Measurements from ENCODE around the gene NLRC3. TPM values are rescaled to one million over a fixed set of nuclear protein-coding genes. Genes with fewer than 3 reads are reported as not detected.

NLRC3 gene
- polyA plus RNA-seq, 1 donor from 2014 or later, result 19.8 TPM

GRCh38 chr16:3578610-3579551, 1.7 kb upstream of the NLRC3 start:
- Mint-ChIP-seq H3K9me3 (no peaks in the 10 kb centered on the region), H3K4me3 (peak overlapping the region; percentile 78 to 96 (median 92)), H3K27me3 (no peaks in the 10 kb centered on the region), H3K4me1 (peaks cover 25 to 31% (median 29%) of the 10 kb centered on the region in 3 donors), H3K36me3 (peaks cover 2% of the 10 kb centered on the region), H3K27ac (peak overlapping the region; percentile 40 to 92 (median 77))

- Mint-ChIP-seq H3K36me3 (peaks cover 2% of the 10 kb centered on the region), H3K27me3 (no peaks in the 10 kb centered on the region), H3K27ac (peak overlapping the region; percentile 40 to 92 (median 77)), H3K4me3 (peak overlapping the region; percentile 78 to 96 (median 92)), H3K4me1 (peaks cover 25 to 33% (median 31%) of the 10 kb centered on the region in 3 donors), H3K9me3 (no peaks in the 10 kb centered on the region)
Measured at GRCh38 chr16:3578121-3578520, 918 bp upstream of the NLRC3 start.

- no peaks in the 10 kb centered on the region for H3K36me3 Mint-ChIP-seq
- peak overlapping the region; percentile 96 to 99 (median 98) for H3K4me3 Mint-ChIP-seq
- peaks cover 27 to 35% (median 34%) of the 10 kb centered on the region in 3 donors for H3K4me1 Mint-ChIP-seq
- no peaks in the 10 kb centered on the region for H3K9me3 Mint-ChIP-seq
- H3K27ac Mint-ChIP-seq, result peak overlapping the region; percentile 86 to 98 (median 91)
- H3K27me3 Mint-ChIP-seq, result no peaks in the 10 kb centered on the region
Measured at GRCh38 chr16:3576211-3576610, 992 bp downstream of the NLRC3 start.

- peak overlapping the region; percentile 96 to 99 (median 98) for H3K4me3 Mint-ChIP-seq
- peak overlapping the region; percentile 51 to 93 (median 64) for H3K27ac Mint-ChIP-seq
- peaks cover under 1% of the 10 kb centered on the region for H3K36me3 Mint-ChIP-seq
- H3K4me1 Mint-ChIP-seq, result peaks cover 25 to 34% (median 34%) of the 10 kb centered on the region in 3 donors
- H3K9me3 Mint-ChIP-seq, result peaks cover 0 to 3% (median 2%) of the 10 kb centered on the region in 3 donors
- no peaks in the 10 kb centered on the region for H3K27me3 Mint-ChIP-seq
Measured at GRCh38 chr16:3575491-3575890, 1.7 kb downstream of the NLRC3 start.

- peaks cover 0 to 6% (median 4%) of the 10 kb centered on the region in 3 donors for H3K9me3 Mint-ChIP-seq
- peaks cover 13 to 24% (median 21%) of the 10 kb centered on the region in 3 donors for H3K4me1 Mint-ChIP-seq
- peaks cover 8% of the 10 kb centered on the region for H3K36me3 Mint-ChIP-seq
- peak overlapping the region in 1 of 4 donors; percentile 23 for H3K4me3 Mint-ChIP-seq
- no peaks in the 10 kb centered on the region for H3K27me3 Mint-ChIP-seq
- H3K27ac Mint-ChIP-seq, result peak overlapping the region in 1 of 3 donors; percentile 51
Measured at GRCh38 chr16:3574195-3574594, 3.0 kb downstream of the NLRC3 start.

- Mint-ChIP-seq H3K27ac (peak overlapping the region in 1 of 3 donors; percentile 94), H3K27me3 (no peaks in the 10 kb centered on the region), H3K4me1 (peaks cover 9 to 19% (median 18%) of the 10 kb centered on the region in 3 donors), H3K9me3 (peaks cover 0 to 6% (median 4%) of the 10 kb centered on the region in 3 donors), H3K36me3 (peaks cover 8% of the 10 kb centered on the region), H3K4me3 (peak overlapping the region in 1 of 4 donors; percentile 71)
Measured at GRCh38 chr16:3573146-3573815, 3.9 kb downstream of the NLRC3 start.

GRCh38 chr16:3570420-3571062, 6.7 kb downstream of the NLRC3 start:
- peak overlapping the region in 1 of 4 donors; percentile 35 for H3K4me3 Mint-ChIP-seq
- H3K36me3 Mint-ChIP-seq, result peaks cover 8% of the 10 kb centered on the region
- H3K27me3 Mint-ChIP-seq, result no peaks in the 10 kb centered on the region
- H3K9me3 Mint-ChIP-seq, result peaks cover 0 to 6% (median 4%) of the 10 kb centered on the region in 3 donors
- peaks cover 4 to 13% (median 5%) of the 10 kb centered on the region in 3 donors for H3K4me1 Mint-ChIP-seq
- H3K27ac Mint-ChIP-seq, result no peak overlapping the region

GRCh38 chr16:3569851-3570250, 7.4 kb downstream of the NLRC3 start:
- H3K27me3 Mint-ChIP-seq, result no peaks in the 10 kb centered on the region
- no peak overlapping the region for H3K27ac Mint-ChIP-seq
- H3K4me3 Mint-ChIP-seq, result no peak overlapping the region
- peaks cover 2 to 8% (median 4%) of the 10 kb centered on the region in 3 donors for H3K4me1 Mint-ChIP-seq
- peaks cover 0 to 6% (median 4%) of the 10 kb centered on the region in 3 donors for H3K9me3 Mint-ChIP-seq
- peaks cover 12% of the 10 kb centered on the region for H3K36me3 Mint-ChIP-seq

- Mint-ChIP-seq H3K36me3 (peaks cover 12% of the 10 kb centered on the region), H3K27me3 (no peaks in the 10 kb centered on the region), H3K4me3 (no peak overlapping the region), H3K9me3 (peaks cover 0 to 6% (median 4%) of the 10 kb centered on the region in 3 donors), H3K27ac (no peak overlapping the region), H3K4me1 (peaks cover under 1 to 3% (median 1%) of the 10 kb centered on the region in 3 donors)
Measured at GRCh38 chr16:3566990-3567389, 10.2 kb downstream of the NLRC3 start.

- H3K4me3 Mint-ChIP-seq, result no peak overlapping the region
- H3K4me1 Mint-ChIP-seq, result peaks cover 0 to 4% (median 0%) of the 10 kb centered on the region in 3 donors
- no peaks in the 10 kb centered on the region for H3K9me3 Mint-ChIP-seq
- no peak overlapping the region for H3K27ac Mint-ChIP-seq
- peaks cover 6% of the 10 kb centered on the region for H3K36me3 Mint-ChIP-seq
- H3K27me3 Mint-ChIP-seq, result no peaks in the 10 kb centered on the region
Measured at GRCh38 chr16:3564889-3565141, 12.4 kb downstream of the NLRC3 start.

GRCh38 chr16:3564130-3564888, 12.9 kb downstream of the NLRC3 start:
- H3K4me1 Mint-ChIP-seq, result peaks cover 0 to 4% (median 0%) of the 10 kb centered on the region in 3 donors
- no peak overlapping the region for H3K4me3 Mint-ChIP-seq
- H3K27me3 Mint-ChIP-seq, result no peaks in the 10 kb centered on the region
- H3K36me3 Mint-ChIP-seq, result peaks cover 5% of the 10 kb centered on the region
- H3K9me3 Mint-ChIP-seq, result no peaks in the 10 kb centered on the region
- H3K27ac Mint-ChIP-seq, result no peak overlapping the region

- Mint-ChIP-seq H3K36me3 (peaks cover 7% of the 10 kb centered on the region), H3K4me3 (no peak overlapping the region), H3K27me3 (no peaks in the 10 kb centered on the region), H3K4me1 (peaks cover 0 to 4% (median 0%) of the 10 kb centered on the region in 3 donors), H3K9me3 (no peaks in the 10 kb centered on the region), H3K27ac (no peak overlapping the region)
Measured at GRCh38 chr16:3562914-3563480, 14.2 kb downstream of the NLRC3 start.

GRCh38 chr16:3561626-3562025, 15.6 kb downstream of the NLRC3 start:
- peaks cover 11% of the 10 kb centered on the region for H3K36me3 Mint-ChIP-seq
- no peak overlapping the region for H3K27ac Mint-ChIP-seq
- no peak overlapping the region for H3K4me3 Mint-ChIP-seq
- H3K4me1 Mint-ChIP-seq, result peaks cover 0 to 6% (median 0%) of the 10 kb centered on the region in 3 donors
- no peaks in the 10 kb centered on the region for H3K27me3 Mint-ChIP-seq
- no peaks in the 10 kb centered on the region for H3K9me3 Mint-ChIP-seq
